Esophagus muscularis mucosa (tissue), 4 donors: Measurements from ENCODE around the gene FFAR1. TPM values are rescaled to one million over a fixed set of nuclear protein-coding genes. Genes with fewer than 3 reads are reported as not detected.

Source experiments
- DNase-seq: peaks from one replicate; pipeline ENCODE4 v3.0.0-alpha.2; 2017; ENCODE audit errors: extremely low spot score
- H3K27ac ChIP-seq, 4 donors: fragments of 200-600 bp; sonication (generic); replicated peaks in 1 of 4; 1 replicate in 3 of 4; 2 replicates in 1 of 4; pipeline ENCODE4 v1.5.1; 2016 to 2019; ENCODE audit warnings: mild to moderate bottlenecking in 1 of 4
- H3K27me3 ChIP-seq, 4 donors: fragments of 200-600 bp; sonication (generic); one replicate each; pipeline versions ENCODE4 v1.5.1 to v1.6.0; 2016 to 2019
- H3K36me3 ChIP-seq, 4 donors: fragments of 200-600 bp; sonication (generic); one replicate each; pipeline ENCODE4 v1.5.1; 2016 to 2019
- H3K4me1 ChIP-seq, 4 donors: fragments of 200-600 bp; sonication (generic); one replicate each; pipeline ENCODE4 v1.5.1; 2016 to 2019
- H3K4me3 ChIP-seq, 4 donors: fragments of 200-600 bp; sonication (generic); 1 replicate in 2 of 4; 2 replicates in 2 of 4; pipeline ENCODE4 v1.5.1; 2016 to 2019; ENCODE audit warnings: mild to moderate bottlenecking in 4 of 4, moderate library complexity in 1 of 4
- H3K9me3 ChIP-seq, 4 donors: fragments of 200-600 bp; sonication (generic); 1 replicate in 3 of 4; 2 replicates in 1 of 4; pipeline ENCODE4 v1.5.1; 2016 to 2019
- EP300 ChIP-seq: sonication (generic); formaldehyde crosslinking; IDR thresholded peaks from one replicate; pipeline ENCODE4 v1.6.1; 2017; ENCODE audit warnings: antibody characterized with exemption
- POLR2A ChIP-seq: fragments of 450-650 bp; IDR thresholded peaks from one replicate; pipeline ENCODE4 v1.6.1; 2017; ENCODE audit warnings: antibody characterized with exemption, moderate library complexity, mild to moderate bottlenecking, low read depth
- POLR2AphosphoS5 ChIP-seq, 2 donors: sonication (generic); formaldehyde crosslinking; IDR thresholded peaks; one replicate each; pipeline ENCODE4 v1.6.1; 2017; ENCODE audit warnings: antibody characterized with exemption in 2 of 2
- WGBS: methylation state at CpG from one replicate; pipeline ENCODE4 v1.1.5; 2018; 5-methylcytosine and 5-hydroxymethylcytosine counted together
- intact Hi-C: fragments of 100-400 bp; cut with DNase I; formaldehyde crosslinking; loops from one replicate; pipeline ENCODE4 v1.15.1; 2023
- total RNA-seq, 4 donors: library from RNA; depleted of rRNA; stranded (reverse); fragments of >200 nt; gene quantifications; one replicate each; pipeline versions ENCODE4 v1.1.0 to v1.2.1, GENCODE V29; 2016
- TF ChIP-seq, protein P1 (sequence below), 3 experiments: fragments of 200-600 bp in 2 of 3; fragments of 450-650 bp in 1 of 3; sonication (generic) in 2 of 3; IDR thresholded peaks; one replicate each; pipeline ENCODE4 v1.5.1; 2017 to 2019; ENCODE audit warnings: antibody characterized with exemption in 3 of 3, mild to moderate bottlenecking in 2 of 3, moderate library complexity in 1 of 3

Gene FFAR1
- total RNA-seq = not detected

DNA sequence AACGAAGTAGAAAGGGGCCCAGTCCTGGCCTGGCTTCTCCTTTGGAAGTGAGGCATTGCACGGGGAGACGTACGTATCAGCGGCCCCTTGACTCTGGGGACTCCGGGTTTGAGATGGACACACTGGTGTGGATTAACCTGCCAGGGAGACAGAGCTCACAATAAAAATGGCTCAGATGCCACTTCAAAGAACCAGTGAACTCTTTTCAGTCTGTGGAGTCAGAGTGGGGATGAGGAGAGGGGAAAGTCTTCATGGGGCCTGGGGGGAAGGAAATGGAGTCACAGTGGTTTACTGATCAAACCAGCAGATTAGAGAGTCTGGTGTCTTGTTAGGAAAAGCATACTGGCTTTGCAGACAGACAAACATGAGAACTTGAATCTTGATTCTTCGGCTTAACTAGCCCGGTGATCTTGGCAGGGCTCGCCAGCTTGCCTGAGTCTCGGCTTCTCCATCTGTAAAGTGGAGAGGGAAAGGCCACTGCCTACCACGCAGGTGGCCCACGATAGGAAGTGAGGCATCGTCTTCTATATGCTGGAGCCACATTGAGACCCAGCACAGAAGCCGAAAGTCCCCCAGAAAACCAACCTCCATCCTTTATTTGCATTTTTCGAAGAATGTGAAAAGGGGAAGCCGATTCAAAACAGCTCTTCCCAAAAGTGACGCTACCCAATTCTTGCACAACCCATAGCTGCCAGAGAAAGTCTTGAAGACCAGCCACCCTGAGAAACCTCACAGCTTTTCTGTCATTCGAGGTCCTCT is at the start of gene FFAR1:
TSS of gene FFAR1 (plus strand) at position 732 of the 759 bp plus-strand sequence. CDS start 3,650 bp downstream, outside the sequence.
- TF ChIP-seq EP300 (no peak), POLR2AphosphoS5 (IDR thresholded peaks at IDR 0.05) (no peak), POLR2A (no peak)
- TF ChIP-seq, protein P1, sequence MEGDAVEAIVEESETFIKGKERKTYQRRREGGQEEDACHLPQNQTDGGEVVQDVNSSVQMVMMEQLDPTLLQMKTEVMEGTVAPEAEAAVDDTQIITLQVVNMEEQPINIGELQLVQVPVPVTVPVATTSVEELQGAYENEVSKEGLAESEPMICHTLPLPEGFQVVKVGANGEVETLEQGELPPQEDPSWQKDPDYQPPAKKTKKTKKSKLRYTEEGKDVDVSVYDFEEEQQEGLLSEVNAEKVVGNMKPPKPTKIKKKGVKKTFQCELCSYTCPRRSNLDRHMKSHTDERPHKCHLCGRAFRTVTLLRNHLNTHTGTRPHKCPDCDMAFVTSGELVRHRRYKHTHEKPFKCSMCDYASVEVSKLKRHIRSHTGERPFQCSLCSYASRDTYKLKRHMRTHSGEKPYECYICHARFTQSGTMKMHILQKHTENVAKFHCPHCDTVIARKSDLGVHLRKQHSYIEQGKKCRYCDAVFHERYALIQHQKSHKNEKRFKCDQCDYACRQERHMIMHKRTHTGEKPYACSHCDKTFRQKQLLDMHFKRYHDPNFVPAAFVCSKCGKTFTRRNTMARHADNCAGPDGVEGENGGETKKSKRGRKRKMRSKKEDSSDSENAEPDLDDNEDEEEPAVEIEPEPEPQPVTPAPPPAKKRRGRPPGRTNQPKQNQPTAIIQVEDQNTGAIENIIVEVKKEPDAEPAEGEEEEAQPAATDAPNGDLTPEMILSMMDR (IDR thresholded peaks at IDR 0.05) = no peak
- Histone ChIP-seq H3K36me3 (no peaks in the 10 kb centered on the region), H3K9me3 (no peaks in the 10 kb centered on the region), H3K4me3 (no peak within 1 kb of the TSS), H3K4me1 (peaks cover 0 to under 1% (median 0%) of the 10 kb centered on the region in 4 donors), H3K27me3 (peaks cover 0 to 51% (median 0%) of the 10 kb centered on the region in 4 donors), H3K27ac (no peak within 1 kb of the TSS)
- DNase-seq = peak; percentile 89
- intact Hi-C loops = no loop called here
- 59% methylated on average over 18 of the region's 18 CpGs for WGBS

DNA sequence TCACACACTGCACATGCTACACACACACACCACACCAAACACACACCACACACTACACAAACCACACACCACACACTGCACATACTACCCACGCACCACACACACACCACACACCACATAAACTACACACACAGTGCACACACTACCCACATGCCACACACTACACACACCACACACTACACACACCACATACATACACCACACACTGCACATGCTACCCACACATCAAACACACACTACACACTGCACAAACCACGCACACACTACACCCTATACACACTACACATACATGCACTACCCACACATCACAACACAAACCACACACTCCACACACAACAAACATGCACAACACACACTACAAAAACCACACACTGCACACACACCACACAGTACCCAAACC is 49.8 kb upstream of the FFAR1 start:
- 97% methylated on average over 2 of the region's 2 CpGs for WGBS
- Histone ChIP-seq H3K27ac (no peak overlapping the region), H3K27me3 (peaks cover 0 to 89% (median 4%) of the 10 kb centered on the region in 4 donors), H3K4me1 (no peaks in the 10 kb centered on the region), H3K4me3 (no peak overlapping the region), H3K36me3 (no peaks in the 10 kb centered on the region), H3K9me3 (no peaks in the 10 kb centered on the region)
- intact Hi-C loops = no loop called here
- no peak for DNase-seq
- no peak for TF ChIP-seq POLR2A
- TF ChIP-seq EP300 = no peak
- TF ChIP-seq, protein P1 (IDR thresholded peaks at IDR 0.05) = no peak

GRCh38 chr19:35298561-35298972 is 49.1 kb upstream of the FFAR1 start:
- H3K36me3 ChIP-seq = no peaks in the 10 kb centered on the region
- TF ChIP-seq POLR2A = no peak
- TF ChIP-seq POLR2AphosphoS5 (IDR thresholded peaks at IDR 0.05) = no peak
- TF ChIP-seq EP300 = no peak
- TF ChIP-seq, protein P1 (IDR thresholded peaks at IDR 0.05) = no peak
- DNase-seq = no peak
- WGBS = 94% methylated on average over 5 of the region's 5 CpGs
- H3K4me1 ChIP-seq = no peaks in the 10 kb centered on the region
- intact Hi-C loops = no loop called here
- H3K4me3 ChIP-seq = no peak overlapping the region
- H3K27me3 ChIP-seq = peaks cover 0 to 84% (median 4%) of the 10 kb centered on the region in 4 donors
- H3K27ac ChIP-seq = no peak overlapping the region
- H3K9me3 ChIP-seq = no peaks in the 10 kb centered on the region

DNA sequence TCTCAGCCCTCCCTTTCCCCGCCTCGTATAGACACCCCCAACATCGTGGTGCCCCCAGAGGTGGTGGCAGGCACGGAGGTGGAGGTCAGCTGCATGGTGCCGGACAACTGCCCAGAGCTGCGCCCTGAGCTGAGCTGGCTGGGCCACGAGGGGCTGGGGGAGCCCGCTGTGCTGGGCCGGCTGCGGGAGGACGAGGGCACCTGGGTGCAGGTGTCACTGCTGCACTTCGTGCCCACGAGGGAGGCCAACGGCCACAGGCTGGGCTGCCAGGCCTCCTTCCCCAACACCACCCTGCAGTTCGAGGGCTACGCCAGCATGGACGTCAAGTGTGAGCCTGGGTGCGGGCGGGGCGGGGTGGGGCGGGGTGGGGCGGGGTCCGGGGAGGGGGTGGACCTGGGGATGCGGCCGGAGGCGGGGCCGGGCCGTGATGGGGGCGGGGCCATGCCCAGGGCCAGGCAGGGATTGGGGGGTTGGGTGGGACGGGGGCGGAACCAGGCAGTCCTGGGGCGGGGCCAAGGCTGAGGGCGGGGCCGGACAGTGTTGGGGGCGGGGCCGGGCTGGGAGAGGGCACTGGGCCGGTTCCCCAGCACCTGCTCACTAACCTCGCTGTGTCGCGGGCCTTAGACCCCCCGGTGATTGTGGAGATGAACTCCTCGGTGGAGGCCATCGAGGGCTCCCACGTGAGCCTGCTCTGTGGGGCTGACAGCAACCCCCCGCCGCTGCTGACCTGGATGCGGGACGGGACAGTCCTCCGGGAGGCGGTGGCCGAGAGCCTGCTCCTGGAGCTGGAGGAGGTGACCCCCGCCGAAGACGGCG is 48.0 kb upstream of the FFAR1 start:
- 27% methylated on average over 13 of the region's 55 CpGs for WGBS
- Histone ChIP-seq H3K27me3 (peaks cover 0 to 84% (median 4%) of the 10 kb centered on the region in 4 donors), H3K4me1 (no peaks in the 10 kb centered on the region), H3K36me3 (no peaks in the 10 kb centered on the region), H3K9me3 (no peaks in the 10 kb centered on the region), H3K27ac (no peak overlapping the region), H3K4me3 (no peak overlapping the region)
- TF ChIP-seq POLR2AphosphoS5 (IDR thresholded peaks at IDR 0.05) = no peak
- TF ChIP-seq, protein P1 (IDR thresholded peaks at IDR 0.05) = no peak
- TF ChIP-seq POLR2A = no peak
- TF ChIP-seq EP300 = no peak
- intact Hi-C loops = no loop called here
- no peak for DNase-seq
